Measurements from ENCODE around the gene FAM13C.

FAM13C gene

GRCh38 chr10:59383436-59383835, 21.1 kb upstream of the FAM13C start:
- no peak for ATAC-seq
- TF ChIP-seq POU6F1 (CRISPR knock-in tag; IDR thresholded peaks at IDR 0.05; ENCODE audit: borderline replicate concordance, low read depth) (no peak), TCF4 (CRISPR knock-in tag; IDR thresholded peaks at IDR 0.05; ENCODE audit: borderline replicate concordance) (no peak), TOX (CRISPR knock-in tag; IDR thresholded peaks at IDR 0.05; ENCODE audit: borderline replicate concordance) (no peak), PATZ1 (CRISPR knock-in tag; IDR thresholded peaks at IDR 0.05; ENCODE audit: borderline replicate concordance) (no peak), ESRRG (CRISPR knock-in tag; IDR thresholded peaks at IDR 0.05) (no peak), GLIS3 (CRISPR knock-in tag; IDR thresholded peaks at IDR 0.05) (no peak), ZNF70 (CRISPR knock-in tag; IDR thresholded peaks at IDR 0.05) (no peak), ZNF565 (CRISPR knock-in tag; conservative IDR thresholded peaks at IDR 0.05; ENCODE audit: low read depth) (no peak), ZFP30 (CRISPR knock-in tag; IDR thresholded peaks at IDR 0.05) (no peak), OSR1 (CRISPR knock-in tag; IDR thresholded peaks at IDR 0.05) (no peak), CSRNP3 (CRISPR knock-in tag; IDR thresholded peaks at IDR 0.05) (no peak)

- ATAC-seq: no peak; the same call in 2 of the 3 replicates
- no peak for TF ChIP-seq ZFP30 (CRISPR knock-in tag; IDR thresholded peaks at IDR 0.05)
- TF ChIP-seq ARNTL (CRISPR knock-in tag; IDR thresholded peaks at IDR 0.05; ENCODE audit: borderline replicate concordance, low read depth): no peak
- TF ChIP-seq OSR1 (CRISPR knock-in tag; IDR thresholded peaks at IDR 0.05): no peak
- TF ChIP-seq ZNF70 (CRISPR knock-in tag; IDR thresholded peaks at IDR 0.05): no peak
- TF ChIP-seq ZFP3 (CRISPR knock-in tag; IDR thresholded peaks at IDR 0.05): no peak
- no peak for TF ChIP-seq RARB (CRISPR knock-in tag; IDR thresholded peaks at IDR 0.05)
- no peak for TF ChIP-seq ZC3H10 (CRISPR knock-in tag; IDR thresholded peaks at IDR 0.05)
- TF ChIP-seq CSRNP3 (CRISPR knock-in tag; IDR thresholded peaks at IDR 0.05): no peak
- no peak for TF ChIP-seq TCF4 (CRISPR knock-in tag; IDR thresholded peaks at IDR 0.05; ENCODE audit: borderline replicate concordance)
- no peak for TF ChIP-seq PPARA (CRISPR knock-in tag; IDR thresholded peaks at IDR 0.05; ENCODE audit: borderline replicate concordance)
- no peak for TF ChIP-seq ZNF565 (CRISPR knock-in tag; conservative IDR thresholded peaks at IDR 0.05; ENCODE audit: low read depth)
- TF ChIP-seq TOX (CRISPR knock-in tag; IDR thresholded peaks at IDR 0.05; ENCODE audit: borderline replicate concordance): no peak
- no peak for TF ChIP-seq CREB5 (CRISPR knock-in tag; IDR thresholded peaks at IDR 0.05; ENCODE audit: low read depth)
- TF ChIP-seq ISL1 (CRISPR knock-in tag; IDR thresholded peaks at IDR 0.05): no peak
These were observed 20.5 kb upstream of the FAM13C start for GRCh38 chr10:59382831-59383295.

GRCh38 chr10:59381687-59382086, 19.3 kb upstream of the FAM13C start:
- TF ChIP-seq POU6F1 (CRISPR knock-in tag; IDR thresholded peaks at IDR 0.05; ENCODE audit: borderline replicate concordance, low read depth) (no peak), CREB5 (CRISPR knock-in tag; IDR thresholded peaks at IDR 0.05; ENCODE audit: low read depth) (no peak), CSRNP3 (CRISPR knock-in tag; IDR thresholded peaks at IDR 0.05) (no peak), ZNF8 (CRISPR knock-in tag; IDR thresholded peaks at IDR 0.05) (no peak), ZNF565 (CRISPR knock-in tag; conservative IDR thresholded peaks at IDR 0.05; ENCODE audit: low read depth) (no peak), ZC3H10 (CRISPR knock-in tag; IDR thresholded peaks at IDR 0.05) (no peak), ESRRG (CRISPR knock-in tag; IDR thresholded peaks at IDR 0.05) (no peak), PPARA (CRISPR knock-in tag; IDR thresholded peaks at IDR 0.05; ENCODE audit: borderline replicate concordance) (no peak), ZFP30 (CRISPR knock-in tag; IDR thresholded peaks at IDR 0.05) (no peak), ZNF70 (CRISPR knock-in tag; IDR thresholded peaks at IDR 0.05) (no peak), GLIS3 (CRISPR knock-in tag; IDR thresholded peaks at IDR 0.05) (no peak), TCF4 (CRISPR knock-in tag; IDR thresholded peaks at IDR 0.05; ENCODE audit: borderline replicate concordance) (no peak), PATZ1 (CRISPR knock-in tag; IDR thresholded peaks at IDR 0.05; ENCODE audit: borderline replicate concordance) (no peak), ARNTL (CRISPR knock-in tag; IDR thresholded peaks at IDR 0.05; ENCODE audit: borderline replicate concordance, low read depth) (no peak), BACH2 (CRISPR knock-in tag; IDR thresholded peaks at IDR 0.05; ENCODE audit: borderline replicate concordance) (no peak)
- no peak for ATAC-seq
